ENCODE measurements around the gene TNFRSF25. TPM values are rescaled to one million over a fixed set of nuclear protein-coding genes. Genes with fewer than 3 reads are reported as not detected.

The TNFRSF25 gene
- total RNA-seq, 6 experiments from 2014 or later: 1.8 to 3.2 (median 2.7) TPM

GRCh38 chr1:6414881-6415626 is 50.9 kb downstream of the TNFRSF25 start:
- Mint-ChIP-seq H3K36me3 (ENCODE audit: low read depth) (no peaks in the 10 kb centered on the region), H3K27ac (no peak overlapping the region), H3K4me3 (peak overlapping the region; percentile 78; the same call in 1 of the 2 replicates), H3K9me3 (no peaks in the 10 kb centered on the region), H3K4me1 (ENCODE audit: low read depth) (peaks cover 35% of the 10 kb centered on the region), H3K27me3 (ENCODE audit: insufficient read depth) (peaks cover 34% of the 10 kb centered on the region)
- DNase-seq: no peak
- TF ChIP-seq CTCF (IDR thresholded peaks at IDR 0.05): no peak

- Mint-ChIP-seq H3K27me3 (ENCODE audit: insufficient read depth) (peaks cover 32% of the 10 kb centered on the region), H3K4me3 (peak overlapping the region; percentile 78), H3K4me1 (ENCODE audit: low read depth) (peaks cover 35% of the 10 kb centered on the region), H3K36me3 (ENCODE audit: low read depth) (no peaks in the 10 kb centered on the region), H3K27ac (0 out of 2 replicates have a peak overlapping the region, but pooled peaks have one; percentile 45), H3K9me3 (no peaks in the 10 kb centered on the region)
- TF ChIP-seq CTCF (IDR thresholded peaks at IDR 0.05): peak; percentile 75
- peak; percentile 46 for DNase-seq
Measured at GRCh38 chr1:6414443-6414844, 51.5 kb downstream of the TNFRSF25 start.

GRCh38 chr1:6412896-6413295 is 53.1 kb downstream of the TNFRSF25 start:
- no peak for DNase-seq
- Mint-ChIP-seq H3K4me3 (0 out of 2 replicates have a peak overlapping the region, but pooled peaks have one; percentile 3), H3K36me3 (ENCODE audit: low read depth) (no peaks in the 10 kb centered on the region), H3K4me1 (ENCODE audit: low read depth) (peaks cover 35% of the 10 kb centered on the region), H3K27ac (peak overlapping the region; percentile 1; the same call in 1 of the 2 replicates), H3K9me3 (no peaks in the 10 kb centered on the region), H3K27me3 (ENCODE audit: insufficient read depth) (peaks cover 30% of the 10 kb centered on the region)
- TF ChIP-seq CTCF (IDR thresholded peaks at IDR 0.05): no peak

Small RNA genes within 50 kb of the gene (microRNA-seq; reads per million reads assigned to microRNA genes)
- gene MIR4252: not detected

Other genes with a start within 250 kb of the TNFRSF25 start
- gene ICMT, start 230.2 kb downstream of the TNFRSF25 start, total RNA-seq (2021; fragmentation: NEBNext Ultra II Directional; extraction: Animal tissue kit (Norgen Biotek cat#: 25700)): 100 to 1,000 TPM in 2 of 6 experiments, 10 to 100 TPM in 4; 89.8 to 116 (median 96.0) TPM
- gene HES3, start 222.0 kb downstream of the TNFRSF25 start, total RNA-seq (2021; fragmentation: NEBNext Ultra II Directional; extraction: Animal tissue kit (Norgen Biotek cat#: 25700)): not detected
- gene GPR153, start 205.1 kb downstream of the TNFRSF25 start, total RNA-seq (2021; fragmentation: NEBNext Ultra II Directional; extraction: Animal tissue kit (Norgen Biotek cat#: 25700)): 1 to 10 TPM; 6.0 to 7.9 (median 7.2) TPM
- gene ACOT7, start 72.4 kb downstream of the TNFRSF25 start, total RNA-seq (2021; fragmentation: NEBNext Ultra II Directional; extraction: Animal tissue kit (Norgen Biotek cat#: 25700)): 100 to 1,000 TPM; 103 to 125 (median 111) TPM
- under 1 TPM in 4 of 6 experiments, not detected in 2; 0.14 to 0.35 (median 0.30) TPM for gene HES2, start 46.3 kb downstream of the TNFRSF25 start, total RNA-seq (2021; fragmentation: NEBNext Ultra II Directional; extraction: Animal tissue kit (Norgen Biotek cat#: 25700))
- gene ESPN, start 41.4 kb downstream of the TNFRSF25 start, total RNA-seq (2021; fragmentation: NEBNext Ultra II Directional; extraction: Animal tissue kit (Norgen Biotek cat#: 25700)): not detected
- gene PLEKHG5, start 25.5 kb upstream of the TNFRSF25 start, total RNA-seq (2021; fragmentation: NEBNext Ultra II Directional; extraction: Animal tissue kit (Norgen Biotek cat#: 25700)): 1 to 10 TPM; 6.4 to 7.2 (median 6.6) TPM
- gene NOL9, start 88.3 kb upstream of the TNFRSF25 start, total RNA-seq (2021; fragmentation: NEBNext Ultra II Directional; extraction: Animal tissue kit (Norgen Biotek cat#: 25700)): 10 to 100 TPM; 26.4 to 36.4 (median 33.4) TPM
- not detected for gene TAS1R1, start 89.1 kb upstream of the TNFRSF25 start, total RNA-seq (2021; fragmentation: NEBNext Ultra II Directional; extraction: Animal tissue kit (Norgen Biotek cat#: 25700))
- 10 to 100 TPM; 10.0 to 15.1 (median 11.3) TPM for gene ZBTB48, start 113.8 kb upstream of the TNFRSF25 start, total RNA-seq (2021; fragmentation: NEBNext Ultra II Directional; extraction: Animal tissue kit (Norgen Biotek cat#: 25700))
- gene KLHL21, start 136.7 kb upstream of the TNFRSF25 start, total RNA-seq (2021; fragmentation: NEBNext Ultra II Directional; extraction: Animal tissue kit (Norgen Biotek cat#: 25700)): 10 to 100 TPM; 21.1 to 31.5 (median 22.6) TPM
- gene PHF13, start 147.6 kb upstream of the TNFRSF25 start, total RNA-seq (2021; fragmentation: NEBNext Ultra II Directional; extraction: Animal tissue kit (Norgen Biotek cat#: 25700)): 10 to 100 TPM; 18.0 to 19.9 (median 19.0) TPM
- gene THAP3, start 158.7 kb upstream of the TNFRSF25 start, total RNA-seq (2021; fragmentation: NEBNext Ultra II Directional; extraction: Animal tissue kit (Norgen Biotek cat#: 25700)): 10 to 100 TPM; 12.9 to 18.2 (median 16.2) TPM
- 10 to 100 TPM; 66.6 to 79.5 (median 73.0) TPM for gene DNAJC11, start 235.6 kb upstream of the TNFRSF25 start, total RNA-seq (2021; fragmentation: NEBNext Ultra II Directional; extraction: Animal tissue kit (Norgen Biotek cat#: 25700))

Data from HFFc6 (cell line).